Adrenal gland (tissue), 12 donors: ENCODE results near the gene DPY19L3. TPM values are rescaled to one million over a fixed set of nuclear protein-coding genes. Genes with fewer than 3 reads are reported as not detected.

Experiments
- DNase-seq, 7 donors: peaks; one replicate each; pipeline ENCODE4 v3.0.0-alpha.2; 2019 to 2020
- H3K27ac ChIP-seq, 5 donors: fragments of 200-600 bp; sonication (generic) in 4 of 5; 1 replicate in 3 of 5; 2 replicates in 2 of 5; pipeline versions ENCODE4 v1.5.1 to v1.8.0; 2016 to 2020; ENCODE audit warnings: mild to moderate bottlenecking in 1 of 5
- H3K27me3 ChIP-seq: fragments of 200-600 bp; 2 replicates; pipeline ENCODE4 v1.8.0; 2021
- H3K36me3 ChIP-seq, 2 donors: fragments of 200-600 bp; replicated peaks in 1 of 2; 1 replicate in 1 of 2; 2 replicates in 1 of 2; pipeline versions ENCODE4 v1.5.1 to v1.8.0; 2018 to 2022
- H3K4me1 ChIP-seq, 2 donors: fragments of 200-600 bp; replicated peaks in 1 of 2; 1 replicate in 1 of 2; 2 replicates in 1 of 2; pipeline versions ENCODE4 v1.5.1 to v1.8.0; 2018 to 2021
- H3K4me3 ChIP-seq, 4 donors: fragments of 200-600 bp; sonication (generic) in 3 of 4; one replicate each; pipeline ENCODE4 v1.5.1; 2016 to 2018
- H3K9me3 ChIP-seq, 3 donors: fragments of 200-600 bp; sonication (generic) in 1 of 3; replicated peaks in 1 of 3; 1 replicate in 2 of 3; 2 replicates in 1 of 3; pipeline versions ENCODE4 v1.5.1 to v1.8.0; 2016 to 2021
- CTCF ChIP-seq, 6 experiments: fragments of 450-650 bp in 4 of 6; fragments of 200-600 bp in 2 of 6; sonication (generic) in 1 of 6; IDR thresholded peaks; 1 replicate in 5 of 6; 2 replicates in 1 of 6; pipeline versions ENCODE4 v1.5.1 to v1.8.0; 2016 to 2021; ENCODE audit warnings: antibody characterized with exemption in 6 of 6, mild to moderate bottlenecking in 2 of 6, moderate library complexity in 1 of 6
- POLR2A ChIP-seq, 2 donors: fragments of 450-650 bp; IDR thresholded peaks; one replicate each; pipeline ENCODE4 v1.6.1; 2017; ENCODE audit warnings: antibody characterized with exemption in 2 of 2, mild to moderate bottlenecking in 2 of 2, moderate library complexity in 1 of 2
- WGBS, 4 donors: extraction: QIAGEN DNeasy Blood & Tissue Kit in 2 of 4; methylation state at CpG; one replicate each; pipeline versions ENCODE4 v1.1.5 to v1.1.7; 2013 to 2017; 5-methylcytosine and 5-hydroxymethylcytosine counted together
- intact Hi-C, 2 donors: fragments of 100-400 bp; cut with DNase I; formaldehyde crosslinking; loops; one replicate each; pipeline versions ENCODE4 v1.14.1 to v1.15.0; 2022 to 2023
- polyA plus RNA-seq, 3 donors: library from polyadenylated mRNA; stranded (reverse); fragments of 200-250 nt in 2 of 3; fragments of 350-450 nt in 1 of 3; fragmentation: Illumina TruSeq in 1 of 3; extraction: RNeasy Lipid Tissue Mini Kit (QIAGEN cat#74804) in 1 of 3; gene quantifications; one replicate each; pipeline ENCODE4 v1.2.3, GENCODE V29; 2013 to 2014
- total RNA-seq, 9 donors: library from RNA; depleted of rRNA in 4 of 9; stranded (reverse); fragments of >200 nt in 4 of 9; fragments of 120-200 nt in 1 of 9; fragmentation: NEBNext Ultra II Directional in 1 of 9; extraction: Animal tissue kit (Norgen Biotek cat#: 25700) in 1 of 9; gene quantifications; one replicate each; pipeline versions ENCODE4 v1.1.0 to v1.2.4, GENCODE V29; 2013 to 2023
- donor health status: healthy with polysubstance abuse.
- donor health status: Bipolar disorder and iron deficiency.
- donor health status: DM: yes; HTN: yes; CAD: no.
- donor health status: DM: no; HTN: no; CAD: no.
- donor health status: DM: no; HTN: no; CAD: no.
- donor health status: DM: yes; HTN: yes; CAD: no.

DPY19L3 gene
- total and polyA plus RNA-seq, 12 donors: 5.4 to 31.0 (median 21.6) TPM

GRCh38 chr19:32392901-32393300 is 12.7 kb upstream of the DPY19L3 start:
- TF ChIP-seq POLR2A (IDR thresholded peaks at IDR 0.05) (no peak), CTCF (IDR thresholded peaks at IDR 0.05) (no peak)
- intact Hi-C loops: no loop called here
- Histone ChIP-seq H3K27me3 (no peaks in the 10 kb centered on the region), H3K27ac (no peak overlapping the region), H3K36me3 (no peaks in the 10 kb centered on the region), H3K4me3 (no peak overlapping the region), H3K4me1 (no peaks in the 10 kb centered on the region), H3K9me3 (no peaks in the 10 kb centered on the region)
- WGBS, 4 donors: 86 to 93% (median 91%) methylated on average over 3 of the region's 3 CpGs
- DNase-seq: no peak

GRCh38 chr19:32396046-32396652 is 9.4 kb upstream of the DPY19L3 start:
- Histone ChIP-seq H3K4me3 (no peak overlapping the region), H3K4me1 (no peaks in the 10 kb centered on the region), H3K27me3 (no peaks in the 10 kb centered on the region), H3K36me3 (no peaks in the 10 kb centered on the region), H3K27ac (no peak overlapping the region), H3K9me3 (no peaks in the 10 kb centered on the region)
- DNase-seq: no peak
- TF ChIP-seq POLR2A (IDR thresholded peaks at IDR 0.05) (no peak), CTCF (IDR thresholded peaks at IDR 0.05) (no peak)
- 66 to 73% (median 70%) methylated on average over 6 of the region's 6 CpGs for WGBS, 4 donors
- intact Hi-C loops: no loop called here

GRCh38 chr19:32397671-32398101 is 7.9 kb upstream of the DPY19L3 start:
- no peaks in the 10 kb centered on the region for H3K27me3 ChIP-seq

GRCh38 chr19:32401992-32402391 is 3.6 kb upstream of the DPY19L3 start:
- no peak for DNase-seq
- H3K9me3 ChIP-seq: no peaks in the 10 kb centered on the region
- H3K4me1 ChIP-seq: peaks cover 6 to 22% of the 10 kb centered on the region in 2 donors
- H3K27me3 ChIP-seq: no peaks in the 10 kb centered on the region
- TF ChIP-seq POLR2A (IDR thresholded peaks at IDR 0.05) (no peak), CTCF (IDR thresholded peaks at IDR 0.05) (no peak)
- intact Hi-C loops: no loop called here
- no peak overlapping the region for H3K27ac ChIP-seq
- 88 to 100% (median 92%) methylated on average over 1 of the region's 1 CpG for WGBS, 4 donors
- H3K36me3 ChIP-seq: no peaks in the 10 kb centered on the region
- H3K4me3 ChIP-seq: no peak overlapping the region

More at GRCh38 chr19:32397671-32398101, 7.9 kb upstream of the DPY19L3 start:
- WGBS, 4 donors: 73 to 88% (median 79%) methylated on average over 5 of the region's 5 CpGs
- TF ChIP-seq POLR2A (IDR thresholded peaks at IDR 0.05) (no peak), CTCF (IDR thresholded peaks at IDR 0.05) (no peak)
- DNase-seq: no peak
- Histone ChIP-seq H3K27ac (no peak overlapping the region), H3K4me1 (no peaks in the 10 kb centered on the region), H3K4me3 (no peak overlapping the region), H3K36me3 (no peaks in the 10 kb centered on the region), H3K9me3 (no peaks in the 10 kb centered on the region)
- intact Hi-C loops: no loop called here
